Measurements from ENCODE around the gene CTH.

Gene CTH

DNA sequence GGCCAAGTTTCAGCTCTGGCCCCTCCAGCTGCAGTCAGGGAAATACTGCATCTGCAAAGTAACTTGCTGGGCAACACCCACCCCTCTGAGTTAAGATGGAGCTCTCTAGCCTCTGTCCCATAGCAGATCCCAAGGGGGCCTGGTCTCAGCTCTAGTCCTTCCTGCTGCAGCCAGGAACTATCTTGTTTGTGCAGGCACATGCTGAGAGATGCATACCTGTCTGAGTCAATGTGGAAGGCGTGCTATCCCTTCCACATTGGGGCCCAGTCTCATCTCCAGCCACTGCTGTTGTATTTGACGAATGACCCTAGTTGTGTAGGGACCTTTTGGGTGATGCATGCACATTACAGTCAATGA lies 76.4 kb downstream of the CTH start:
- Histone ChIP-seq H3K27me3 (ENCODE audit: insufficient read depth, poor library complexity, severe bottlenecking) (no peaks in the 10 kb centered on the region), H3K4me1 (ENCODE audit: insufficient read depth, poor library complexity, severe bottlenecking) (no peaks in the 10 kb centered on the region), H3K9me3 (ENCODE audit: severe bottlenecking) (no peaks in the 10 kb centered on the region), H3K4me3 (ENCODE audit: severe bottlenecking) (no peak overlapping the region), H3K36me3 (ENCODE audit: low read depth) (no peaks in the 10 kb centered on the region), H3K27ac (ENCODE audit: poor library complexity, severe bottlenecking) (no peak overlapping the region)
- ATAC-seq (ENCODE audit: low read depth): peak; percentile 63
- no peak for DNase-seq (ENCODE audit: low spot score)
- TF ChIP-seq, protein P1, sequence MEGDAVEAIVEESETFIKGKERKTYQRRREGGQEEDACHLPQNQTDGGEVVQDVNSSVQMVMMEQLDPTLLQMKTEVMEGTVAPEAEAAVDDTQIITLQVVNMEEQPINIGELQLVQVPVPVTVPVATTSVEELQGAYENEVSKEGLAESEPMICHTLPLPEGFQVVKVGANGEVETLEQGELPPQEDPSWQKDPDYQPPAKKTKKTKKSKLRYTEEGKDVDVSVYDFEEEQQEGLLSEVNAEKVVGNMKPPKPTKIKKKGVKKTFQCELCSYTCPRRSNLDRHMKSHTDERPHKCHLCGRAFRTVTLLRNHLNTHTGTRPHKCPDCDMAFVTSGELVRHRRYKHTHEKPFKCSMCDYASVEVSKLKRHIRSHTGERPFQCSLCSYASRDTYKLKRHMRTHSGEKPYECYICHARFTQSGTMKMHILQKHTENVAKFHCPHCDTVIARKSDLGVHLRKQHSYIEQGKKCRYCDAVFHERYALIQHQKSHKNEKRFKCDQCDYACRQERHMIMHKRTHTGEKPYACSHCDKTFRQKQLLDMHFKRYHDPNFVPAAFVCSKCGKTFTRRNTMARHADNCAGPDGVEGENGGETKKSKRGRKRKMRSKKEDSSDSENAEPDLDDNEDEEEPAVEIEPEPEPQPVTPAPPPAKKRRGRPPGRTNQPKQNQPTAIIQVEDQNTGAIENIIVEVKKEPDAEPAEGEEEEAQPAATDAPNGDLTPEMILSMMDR (IDR thresholded peaks at IDR 0.05; ENCODE audit: poor library complexity, severe bottlenecking): no peak

- Histone ChIP-seq H3K27ac (ENCODE audit: poor library complexity, severe bottlenecking) (no peak overlapping the region), H3K4me1 (ENCODE audit: insufficient read depth, poor library complexity, severe bottlenecking) (no peaks in the 10 kb centered on the region), H3K9me3 (ENCODE audit: severe bottlenecking) (no peaks in the 10 kb centered on the region), H3K36me3 (ENCODE audit: low read depth) (no peaks in the 10 kb centered on the region), H3K4me3 (ENCODE audit: severe bottlenecking) (no peak overlapping the region), H3K27me3 (ENCODE audit: insufficient read depth, poor library complexity, severe bottlenecking) (no peaks in the 10 kb centered on the region)
- TF ChIP-seq, protein P1 (IDR thresholded peaks at IDR 0.05; ENCODE audit: poor library complexity, severe bottlenecking): peak; percentile 45
- ATAC-seq (ENCODE audit: low read depth) (peak; percentile 17; the same call in 1 of the 3 replicates), DNase-seq (ENCODE audit: low spot score) (no peak)
These were observed 77.0 kb downstream of the CTH start for GRCh38 chr1:70487910-70488665.

Measured in RWPE2 (cell line).